Hepatocyte (in vitro differentiated cells): ENCODE results near the gene CHSY1. TPM values are rescaled to one million over a fixed set of nuclear protein-coding genes. Genes with fewer than 3 reads are reported as not detected.

Experiments used
- DNase-seq: peaks from one replicate; pipeline ENCODE4 v3.0.0-alpha.2; 2016; ENCODE audit warnings: low spot score
- H2AFZ ChIP-seq: fragments of 200-600 bp; sonication (generic); 2 replicates; pipeline ENCODE4 v1.6.0; 2016; ENCODE audit warnings: antibody characterized with exemption, mild to moderate bottlenecking
- H3K27ac ChIP-seq: fragments of 200-600 bp; sonication (generic); 2 replicates; pipeline ENCODE4 v1.5.1; 2016; ENCODE audit warnings: mild to moderate bottlenecking
- H3K27me3 ChIP-seq: fragments of 200-600 bp; sonication (generic); 2 replicates; pipeline ENCODE4 v1.6.1; 2016
- H3K36me3 ChIP-seq: fragments of 200-600 bp; sonication (generic); replicated peaks from 2 replicates; pipeline ENCODE4 v1.5.1; 2016; ENCODE audit warnings: low read depth; ENCODE audit not compliant: insufficient read depth
- H3K4me1 ChIP-seq: fragments of 200-600 bp; sonication (generic); 2 replicates; pipeline ENCODE4 v1.5.1; 2016; ENCODE audit warnings: mild to moderate bottlenecking, moderate library complexity; ENCODE audit not compliant: insufficient read depth
- H3K4me2 ChIP-seq: fragments of 200-600 bp; sonication (generic); 2 replicates; pipeline ENCODE4 v1.6.0; 2016
- H3K4me3 ChIP-seq: fragments of 200-600 bp; sonication (generic); 2 replicates; pipeline ENCODE4 v1.5.1; 2016; ENCODE audit warnings: mild to moderate bottlenecking
- H3K79me2 ChIP-seq: fragments of 200-600 bp; sonication (generic); 2 replicates; pipeline ENCODE4 v1.6.0; 2017; ENCODE audit warnings: mild to moderate bottlenecking
- H3K9me2 ChIP-seq: fragments of 200-600 bp; sonication (generic); replicated peaks from 2 replicates; pipeline ENCODE4 v1.6.0; 2017; ENCODE audit warnings: mild to moderate bottlenecking; ENCODE audit not compliant: insufficient read depth
- H3K9me3 ChIP-seq: fragments of 200-600 bp; sonication (generic); 2 replicates; pipeline ENCODE4 v1.5.1; 2016; ENCODE audit warnings: low read depth, mild to moderate bottlenecking
- H4K20me1 ChIP-seq: fragments of 200-600 bp; sonication (generic); 2 replicates; pipeline ENCODE4 v1.6.0; 2016; ENCODE audit warnings: mild to moderate bottlenecking; ENCODE audit not compliant: insufficient read depth, poor library complexity, severe bottlenecking
- CTCF ChIP-seq: fragments of 200-600 bp; sonication (generic); IDR thresholded peaks from 2 replicates; pipeline ENCODE4 v1.5.1; 2016; ENCODE audit warnings: antibody characterized with exemption, mild to moderate bottlenecking; ENCODE audit not compliant: poor library complexity
- EZH2 ChIP-seq: fragments of 200-600 bp; sonication (generic); IDR thresholded peaks from 2 replicates; pipeline ENCODE4 v1.6.1; 2016; ENCODE audit warnings: antibody characterized with exemption, mild to moderate bottlenecking, borderline replicate concordance
- EZH2phosphoT487 ChIP-seq: fragments of 200-600 bp; sonication (generic); IDR thresholded peaks from one replicate; pipeline ENCODE4 v1.6.1; 2018; ENCODE audit warnings: antibody characterized with exemption, mild to moderate bottlenecking, low read depth, moderate library complexity; ENCODE audit not compliant: unreplicated experiment, severe bottlenecking
- WGBS: methylation state at CpG from one replicate; pipeline ENCODE4 v1.1.6; 2016; ENCODE audit warnings: low lambda C conversion rate; ENCODE audit errors: missing lambda C conversion rate; 5-methylcytosine and 5-hydroxymethylcytosine counted together
- polyA plus RNA-seq: library from polyadenylated mRNA; unstranded; fragments of >200 nt; fragmentation: Nextera tagmentation; extraction: Ambion mirVana; gene quantifications from 2 replicates; pipeline ENCODE4 v1.2.1, GENCODE V29; 2016
- total RNA-seq: library from RNA; depleted of rRNA; stranded (reverse); fragments of >200 nt; gene quantifications from 2 replicates; pipeline ENCODE4 v1.2.3, GENCODE V29; 2014

Gene CHSY1
- total and polyA plus RNA-seq, 2 experiments from 2014 or later, result 22.5 to 27.8 TPM

DNA sequence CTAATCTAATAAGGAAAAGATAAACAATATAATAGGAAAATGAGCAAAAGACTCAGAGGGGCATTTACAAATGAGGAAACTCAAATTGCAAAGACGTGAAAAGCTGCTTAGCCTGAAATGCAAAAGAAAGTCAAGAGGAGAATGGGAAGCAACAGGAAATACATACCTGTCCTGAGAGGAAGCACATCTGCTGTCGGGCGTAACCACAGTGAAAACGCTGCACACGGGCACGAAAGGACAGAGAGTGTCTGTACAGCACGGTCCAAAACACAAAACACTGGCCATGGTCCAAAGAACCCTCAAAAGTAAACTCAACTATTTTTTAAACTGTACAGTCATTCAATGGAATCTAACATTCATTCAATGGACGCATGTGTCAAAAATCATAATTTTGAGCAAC lies 100.6 kb downstream of the CHSY1 start:
- H3K27ac ChIP-seq, result no peak overlapping the region
- no peaks in the 10 kb centered on the region for H3K27me3 ChIP-seq

GRCh38 chr15:101150723-101151040 lies 101.2 kb downstream of the CHSY1 start:
- Histone ChIP-seq H3K36me3 (no peaks in the 10 kb centered on the region), H3K4me3 (no peak overlapping the region), H3K27ac (no peak overlapping the region), H3K9me3 (no peaks in the 10 kb centered on the region), H3K9me2 (no peaks in the 10 kb centered on the region), H3K79me2 (no peaks in the 10 kb centered on the region), H2AFZ (no peak overlapping the region), H3K4me2 (no peak overlapping the region), H3K4me1 (peaks cover 6% of the 10 kb centered on the region), H4K20me1 (no peaks in the 10 kb centered on the region), H3K27me3 (no peaks in the 10 kb centered on the region)
- 89% methylated on average over 7 of the region's 7 CpGs for WGBS
- TF ChIP-seq EZH2phosphoT487 (no peak), CTCF (no peak), EZH2 (no peak)
- DNase-seq, result no peak

More for the DNA sequence above, 100.6 kb downstream of the CHSY1 start:
- H3K4me2 ChIP-seq, result no peak overlapping the region
- 82% methylated on average over 8 of the region's 8 CpGs for WGBS
- no peaks in the 10 kb centered on the region for H3K36me3 ChIP-seq
- H2AFZ ChIP-seq, result no peak overlapping the region
- peaks cover 6% of the 10 kb centered on the region for H3K4me1 ChIP-seq
- H3K79me2 ChIP-seq, result no peaks in the 10 kb centered on the region
- DNase-seq, result no peak
- no peak overlapping the region for H3K4me3 ChIP-seq
- H3K9me3 ChIP-seq, result no peaks in the 10 kb centered on the region
- H3K9me2 ChIP-seq, result no peaks in the 10 kb centered on the region
- TF ChIP-seq EZH2 (no peak), CTCF (no peak), EZH2phosphoT487 (no peak)
- no peaks in the 10 kb centered on the region for H4K20me1 ChIP-seq

DNA sequence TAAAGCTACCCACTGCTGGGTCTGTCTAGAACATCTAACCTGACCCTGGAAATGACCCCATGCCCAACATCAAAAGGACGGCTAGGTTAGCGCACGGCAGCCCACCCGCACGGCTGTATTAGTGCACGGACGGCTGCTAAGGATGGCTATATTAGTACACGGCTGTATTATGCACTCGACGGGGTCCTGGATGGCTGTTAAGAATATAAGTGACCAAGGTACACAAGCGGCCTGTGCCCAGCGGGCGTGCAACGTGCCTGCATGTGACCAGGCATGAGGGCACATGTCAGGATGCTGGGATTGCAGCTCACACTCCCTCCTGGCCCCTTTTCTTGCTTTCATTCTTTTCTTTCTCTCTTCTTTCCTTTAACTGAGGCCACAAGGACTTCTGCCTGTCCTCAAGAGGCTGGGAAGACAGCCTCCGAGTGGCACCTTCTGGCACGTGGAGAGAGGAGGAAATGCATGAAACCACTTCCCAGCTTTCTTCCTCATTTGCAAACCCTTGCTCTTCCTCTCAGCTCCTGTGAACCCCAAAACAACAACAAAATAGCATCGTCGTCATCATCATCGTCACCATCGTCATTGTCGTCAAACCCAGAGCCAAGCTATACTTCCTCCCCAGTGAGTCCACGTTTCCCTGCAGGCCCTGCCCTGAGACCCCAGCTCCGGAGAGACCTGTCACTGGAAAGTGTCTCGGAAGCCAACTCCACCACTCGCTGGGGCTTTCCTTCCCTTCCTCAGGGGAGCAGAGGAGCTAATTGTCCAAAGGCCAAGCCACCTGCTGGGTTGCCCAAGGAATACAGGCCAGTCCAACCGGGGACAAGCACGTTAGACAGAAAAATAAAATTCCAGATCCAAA lies 101.8 kb downstream of the CHSY1 start:
- H3K27ac ChIP-seq, result no peak overlapping the region
- H3K79me2 ChIP-seq, result no peaks in the 10 kb centered on the region
- no peak for DNase-seq
- H3K9me2 ChIP-seq, result no peaks in the 10 kb centered on the region
- H3K36me3 ChIP-seq, result no peaks in the 10 kb centered on the region
- H3K27me3 ChIP-seq, result no peaks in the 10 kb centered on the region
- H4K20me1 ChIP-seq, result no peaks in the 10 kb centered on the region
- no peak overlapping the region for H2AFZ ChIP-seq
- H3K4me1 ChIP-seq, result peaks cover 6% of the 10 kb centered on the region
- no peak overlapping the region for H3K4me3 ChIP-seq
- peak overlapping the region; percentile 44 for H3K4me2 ChIP-seq
- TF ChIP-seq CTCF, result no peak
- no peak for TF ChIP-seq EZH2phosphoT487
- TF ChIP-seq EZH2, result no peak
- H3K9me3 ChIP-seq, result no peaks in the 10 kb centered on the region
- 87% methylated on average over 27 of the region's 27 CpGs for WGBS
